SK-N-SH treated with all-trans-retinoic acid at 6 μM for 48 hours (cell line): Measurements from ENCODE around the gene GPR62.

Source experiments
- CREB5 ChIP-seq: fragments of 250-450 bp; sonication (Bioruptor Pico); IDR thresholded peaks from 2 replicates; pipeline ENCODE4 v1.5.1; 2020; ENCODE audit warnings: low read depth, mild to moderate bottlenecking, moderate library complexity
- POU6F1 ChIP-seq: fragments of 250-450 bp; sonication (Bioruptor Pico); IDR thresholded peaks from 2 replicates; pipeline ENCODE4 v1.8.0; 2021; ENCODE audit warnings: low read depth, mild to moderate bottlenecking, moderate library complexity, borderline replicate concordance
- ZFP30 ChIP-seq: fragments of 450-650 bp; formaldehyde crosslinking; IDR thresholded peaks from 2 replicates; pipeline ENCODE4 v1.5.0; 2022; ENCODE audit warnings: mild to moderate bottlenecking, moderate library complexity

DNA sequence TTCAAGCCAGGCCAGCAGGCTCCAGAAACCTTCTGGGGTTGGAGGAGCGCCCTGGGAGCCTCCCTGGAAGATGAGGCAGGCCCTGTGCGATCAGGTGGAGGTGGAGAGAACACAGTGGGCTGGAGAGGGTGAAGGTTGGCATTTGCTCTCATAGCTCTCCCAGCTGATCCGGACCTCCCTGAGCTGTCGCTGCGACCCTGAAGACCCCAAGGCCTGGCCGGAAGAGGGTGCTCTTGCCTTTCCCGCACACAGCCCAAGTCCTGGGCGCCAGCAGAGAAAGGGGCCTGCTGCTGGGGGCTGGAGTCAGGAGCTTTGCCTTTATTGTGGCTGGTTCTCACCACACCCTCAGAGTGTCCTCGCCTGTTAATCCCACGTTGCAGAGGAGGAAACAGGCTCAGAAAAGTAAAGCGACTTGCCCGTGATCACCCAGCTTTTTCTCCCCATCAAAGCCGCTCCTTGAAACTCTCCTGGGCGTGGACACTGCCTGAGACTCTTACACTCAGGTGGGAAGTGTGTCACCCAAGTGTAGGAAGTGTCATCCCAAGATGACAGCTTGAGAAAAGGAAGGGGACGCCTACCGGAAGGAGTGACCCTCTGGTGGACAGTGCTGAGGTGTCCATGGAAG is 49.1 kb downstream of the GPR62 start:
- TF ChIP-seq POU6F1: no peak
- TF ChIP-seq ZFP30: no peak
- TF ChIP-seq CREB5 (CRISPR knock-in tag): no peak
